OCI-LY1 (cell line): ENCODE data around the gene NR4A1.

Experiments
- H2AFZ ChIP-seq: fragments of 200-600 bp; sonication (generic), shearing (Covaris generic); 2 replicates; pipeline ENCODE4 v1.6.0; 2014; ENCODE audit warnings: antibody characterized with exemption, mild to moderate bottlenecking, low read length
- H3F3A ChIP-seq: fragments of 200-600 bp; sonication (generic), shearing (Covaris generic); 2 replicates; pipeline ENCODE4 v1.6.0; 2014; ENCODE audit warnings: mild to moderate bottlenecking, antibody characterized with exemption, low read length, moderate library complexity; ENCODE audit not compliant: insufficient read depth
- H3K27ac ChIP-seq: fragments of 200-600 bp; sonication (generic); 2 replicates; pipeline ENCODE4 v1.5.1; 2014; ENCODE audit warnings: low read length, mixed run types, mild to moderate bottlenecking, low read depth; ENCODE audit not compliant: poor library complexity, severe bottlenecking
- H3K27me3 ChIP-seq: fragments of 200-600 bp; sonication (generic); 2 replicates; pipeline ENCODE4 v1.6.0; 2014; ENCODE audit warnings: antibody characterized with exemption, mild to moderate bottlenecking, low read length, moderate library complexity; ENCODE audit not compliant: insufficient read depth
- H3K36me3 ChIP-seq: fragments of 200-600 bp; sonication (generic); 2 replicates; pipeline ENCODE4 v1.6.1; 2014; ENCODE audit warnings: mild to moderate bottlenecking, antibody characterized with exemption, low read length, moderate library complexity, mixed read lengths; ENCODE audit not compliant: insufficient read depth
- H3K4me1 ChIP-seq: fragments of 200-600 bp; sonication (generic); 2 replicates; pipeline ENCODE4 v1.5.1; 2014; ENCODE audit warnings: mild to moderate bottlenecking, low read length, moderate library complexity; ENCODE audit not compliant: insufficient read depth, severe bottlenecking
- H3K4me2 ChIP-seq: fragments of 200-600 bp; sonication (generic), shearing (Covaris generic); 2 replicates; pipeline ENCODE4 v1.6.1; 2014; ENCODE audit warnings: low read length
- H3K4me3 ChIP-seq: fragments of 200-600 bp; sonication (generic); 2 replicates; pipeline ENCODE4 v1.5.1; 2014; ENCODE audit warnings: low read length, low read depth, mild to moderate bottlenecking, mixed read lengths; ENCODE audit not compliant: poor library complexity, severe bottlenecking
- H3K79me2 ChIP-seq: fragments of 200-600 bp; shearing (Covaris generic); 2 replicates; pipeline ENCODE4 v1.6.1; 2016; ENCODE audit warnings: mixed run types, low read length, mixed read lengths; ENCODE audit not compliant: insufficient read depth
- H3K9ac ChIP-seq: fragments of 200-600 bp; sonication (generic), shearing (Covaris generic); 2 replicates; pipeline ENCODE4 v1.6.1; 2014; ENCODE audit warnings: mild to moderate bottlenecking, low read length, mixed read lengths
- H3K9me2 ChIP-seq: fragments of 200-600 bp; sonication (generic), shearing (Covaris generic); 2 replicates; pipeline ENCODE4 v1.6.1; 2014; ENCODE audit warnings: low read depth, mild to moderate bottlenecking, low read length, mixed read lengths
- H3K9me3 ChIP-seq: fragments of 200-600 bp; shearing (Covaris generic); 2 replicates; pipeline ENCODE4 v1.6.1; 2014; ENCODE audit warnings: low read length, mixed read lengths
- H4K20me1 ChIP-seq: fragments of 200-600 bp; sonication (generic), shearing (Covaris generic); 2 replicates; pipeline ENCODE4 v1.6.0; 2016; ENCODE audit warnings: mild to moderate bottlenecking, low read length; ENCODE audit not compliant: insufficient read depth
- CTCF ChIP-seq: fragments of 200-600 bp; sonication (generic), shearing (Covaris generic); IDR thresholded peaks from 2 replicates; pipeline ENCODE4 v1.5.1; 2017; ENCODE audit warnings: mild to moderate bottlenecking, antibody characterized with exemption, low read length, moderate library complexity, mixed read lengths
- EZH2 ChIP-seq: fragments of 200-600 bp; sonication (generic), shearing (Covaris generic); IDR thresholded peaks from 2 replicates; pipeline ENCODE4 v1.8.0; 2017; ENCODE audit warnings: borderline replicate concordance, mixed run types, mild to moderate bottlenecking, antibody characterized with exemption, low read length, moderate library complexity, mixed read lengths

The NR4A1 gene

GRCh38 chr12:52050758-52051541, at the start of gene NR4A1:
TSS of gene NR4A1 (plus strand) at chr12:52051442. CDS start at chr12:52054329, 2,887 bp downstream.
- H3K79me2 ChIP-seq = no peaks in the 10 kb centered on the region
- H3K9ac ChIP-seq = peak within 1 kb of the TSS; percentile 69

GRCh38 chr12:52003016-52003550, 48.2 kb upstream of the NR4A1 start:
- H3K4me2 ChIP-seq = no peak overlapping the region
- H3K27ac ChIP-seq = no peak overlapping the region
- H3K79me2 ChIP-seq = no peaks in the 10 kb centered on the region

More at GRCh38 chr12:52050758-52051541, at the start of gene NR4A1:
- Histone ChIP-seq H3K36me3 (no peaks in the 10 kb centered on the region; the same call in 1 of the 2 replicates), H3K4me3 (peak within 1 kb of the TSS; percentile 61), H3K4me1 (peaks cover 23% of the 10 kb centered on the region), H3K4me2 (peak within 1 kb of the TSS; percentile 88), H3F3A (no peaks in the 10 kb centered on the region), H3K27me3 (no peaks in the 10 kb centered on the region), H3K9me3 (no peaks in the 10 kb centered on the region), H2AFZ (peak within 1 kb of the TSS; percentile 67; the same call in 1 of the 2 replicates), H3K9me2 (no peaks in the 10 kb centered on the region), H3K27ac (no peak within 1 kb of the TSS), H4K20me1 (no peaks in the 10 kb centered on the region)
- TF ChIP-seq EZH2 (no peak), CTCF (peak; percentile 24; the same call in 1 of the 2 replicates)

GRCh38 chr12:52003591-52003990, 47.7 kb upstream of the NR4A1 start:
- no peaks in the 10 kb centered on the region for H3K79me2 ChIP-seq
- peaks cover 12% of the 10 kb centered on the region for H3K4me1 ChIP-seq
- no peaks in the 10 kb centered on the region for H3K36me3 ChIP-seq
- H3F3A ChIP-seq = no peaks in the 10 kb centered on the region
- no peak overlapping the region for H3K9ac ChIP-seq
- no peak for TF ChIP-seq CTCF
- TF ChIP-seq EZH2 = no peak
- no peaks in the 10 kb centered on the region for H3K9me3 ChIP-seq
- H3K4me2 ChIP-seq = no peak overlapping the region
- no peak overlapping the region for H3K4me3 ChIP-seq
- no peaks in the 10 kb centered on the region for H4K20me1 ChIP-seq
- peaks cover 4% of the 10 kb centered on the region; the same call in 1 of the 2 replicates for H3K27me3 ChIP-seq
- no peaks in the 10 kb centered on the region for H3K9me2 ChIP-seq
- no peak overlapping the region for H3K27ac ChIP-seq
- no peak overlapping the region for H2AFZ ChIP-seq

More at GRCh38 chr12:52003016-52003550, 48.2 kb upstream of the NR4A1 start:
- Histone ChIP-seq H3F3A (no peaks in the 10 kb centered on the region), H4K20me1 (no peaks in the 10 kb centered on the region), H3K9me3 (no peaks in the 10 kb centered on the region), H3K9ac (no peak overlapping the region), H3K4me1 (peaks cover 12% of the 10 kb centered on the region), H3K4me3 (no peak overlapping the region), H3K27me3 (peaks cover 4% of the 10 kb centered on the region; the same call in 1 of the 2 replicates), H3K9me2 (no peaks in the 10 kb centered on the region), H3K36me3 (no peaks in the 10 kb centered on the region), H2AFZ (no peak overlapping the region)
- TF ChIP-seq EZH2 (no peak), CTCF (no peak)
